HG03280 (cell line): ENCODE measurements around the gene CTH.
"Not testable (repeated sequence)": the region's sequence is repeated elsewhere in the genome, so short reads cannot be mapped to it uniquely, and the experiment has no call there.

Experiments used
- ATAC-seq: cut with Tn5 transposase; IDR thresholded peaks from one replicate; pipeline ENCODE4 v1.9.1; 2021; ENCODE audit warnings: mild to moderate bottlenecking, moderate library complexity; ENCODE audit not compliant: unreplicated experiment

CTH gene

GRCh38 chr1:70449049-70449448, 38.0 kb downstream of the CTH start:
- no peak for ATAC-seq

- not testable (repeated sequence) for ATAC-seq
These were observed 41.3 kb downstream of the CTH start for GRCh38 chr1:70452164-70452939.

GRCh38 chr1:70455291-70455690, 44.2 kb downstream of the CTH start:
- no peak for ATAC-seq

GRCh38 chr1:70458131-70458530, 47.1 kb downstream of the CTH start:
- no peak for ATAC-seq

- ATAC-seq: no peak
These were observed 48.6 kb downstream of the CTH start for GRCh38 chr1:70459496-70460225.

- not testable (repeated sequence) for ATAC-seq
These were observed 50.0 kb downstream of the CTH start for GRCh38 chr1:70460740-70461713.

- no peak for ATAC-seq
These were observed 51.5 kb downstream of the CTH start for GRCh38 chr1:70462611-70463010.

- no peak for ATAC-seq
These were observed 54.8 kb downstream of the CTH start for GRCh38 chr1:70465911-70466310.

- no peak for ATAC-seq
These were observed 56.5 kb downstream of the CTH start for GRCh38 chr1:70467531-70467930.

- no peak for ATAC-seq
These were observed 57.1 kb downstream of the CTH start for GRCh38 chr1:70468180-70468579.

- ATAC-seq: not testable (repeated sequence)
These were observed 58.1 kb downstream of the CTH start for GRCh38 chr1:70469184-70469583.

- ATAC-seq: no peak
These were observed 64.0 kb downstream of the CTH start for GRCh38 chr1:70475023-70475422.

- ATAC-seq: no peak
These were observed 66.0 kb downstream of the CTH start for GRCh38 chr1:70477090-70477489.

GRCh38 chr1:70477905-70478304, 66.8 kb downstream of the CTH start:
- not testable (repeated sequence) for ATAC-seq

GRCh38 chr1:70483342-70483741, 72.3 kb downstream of the CTH start:
- ATAC-seq: no peak

- ATAC-seq: no peak
These were observed 74.6 kb downstream of the CTH start for GRCh38 chr1:70485624-70486023.

GRCh38 chr1:70486676-70487458, 75.8 kb downstream of the CTH start:
- no peak for ATAC-seq

GRCh38 chr1:70487459-70487815, 76.4 kb downstream of the CTH start:
- no peak for ATAC-seq

GRCh38 chr1:70487910-70488665, 77.0 kb downstream of the CTH start:
- no peak for ATAC-seq
